Liver (tissue), 3 donors: ENCODE results near the gene CCT6A.
"Not testable (repeated sequence)": the region's sequence is repeated elsewhere in the genome, so short reads cannot be mapped to it uniquely, and the experiment has no call there.

ENCODE experiments used
- GABPA ChIP-seq, 2 donors: IDR thresholded peaks in 1 of 2; conservative IDR thresholded peaks in 1 of 2; 2 replicates each; pipeline ENCODE4 v1.6.1; 2016; ENCODE audit warnings: antibody characterized with exemption in 2 of 2, mild to moderate bottlenecking in 1 of 2, moderate library complexity in 1 of 2
- HNF4A ChIP-seq, 2 donors: conservative IDR thresholded peaks; 2 replicates each; pipeline ENCODE4 v1.6.1; 2016; ENCODE audit warnings: antibody characterized with exemption in 2 of 2, mild to moderate bottlenecking in 2 of 2
- JUND ChIP-seq, 2 donors: IDR thresholded peaks; 2 replicates each; pipeline ENCODE4 v1.6.1; 2016; ENCODE audit warnings: antibody characterized with exemption in 2 of 2
- RAD21 ChIP-seq, 2 donors: IDR thresholded peaks; 2 replicates each; pipeline ENCODE4 v1.6.1; 2016; ENCODE audit warnings: antibody characterized with exemption in 2 of 2, mild to moderate bottlenecking in 2 of 2
- RXRA ChIP-seq, 2 donors: IDR thresholded peaks; 2 replicates each; pipeline ENCODE4 v1.6.1; 2017 to 2018; ENCODE audit warnings: antibody characterized with exemption in 2 of 2, mild to moderate bottlenecking in 1 of 2
- SP1 ChIP-seq: IDR thresholded peaks from 2 replicates; pipeline ENCODE4 v1.6.1; 2018; ENCODE audit warnings: antibody characterized with exemption, mild to moderate bottlenecking
- TAF1 ChIP-seq: conservative IDR thresholded peaks from 2 replicates; pipeline ENCODE4 v1.6.1; 2016; ENCODE audit warnings: antibody characterized with exemption, mild to moderate bottlenecking
- TF ChIP-seq, protein P1 (sequence below): fragments of 150-350 bp; IDR thresholded peaks from 2 replicates; pipeline ENCODE4 v1.5.1; 2017; ENCODE audit warnings: improper control_type of control experiment, low read depth, low read length; ENCODE audit not compliant: missing input control
- TF ChIP-seq, protein P2 (sequence below): IDR thresholded peaks from 2 replicates; pipeline ENCODE4 v1.6.1; 2016; ENCODE audit warnings: antibody characterized with exemption, mild to moderate bottlenecking
- TF ChIP-seq, protein P3 (sequence below): IDR thresholded peaks from 2 replicates; pipeline ENCODE4 v1.6.1; 2016; ENCODE audit warnings: antibody characterized with exemption
- donor health status: healthy.
- donor health status: healthy.

DNA sequence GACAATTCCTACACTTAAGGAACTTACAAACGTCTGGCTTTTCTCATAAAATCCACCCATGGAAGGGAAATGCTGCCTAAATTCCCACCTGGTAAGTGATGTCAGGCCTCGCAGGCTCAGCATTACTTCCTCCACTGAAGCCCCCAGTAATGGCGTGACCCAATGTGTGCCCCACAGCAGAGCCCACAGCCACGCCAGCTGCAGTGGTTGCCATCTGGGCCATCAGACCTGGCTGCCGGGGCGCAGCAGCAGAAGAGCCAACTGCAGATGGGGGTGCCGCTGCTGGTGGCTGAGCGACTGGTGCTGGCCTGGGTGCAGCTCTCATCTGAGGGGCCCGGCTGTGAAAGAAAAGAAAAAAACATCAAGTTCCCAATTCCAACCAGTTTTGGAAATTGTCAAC lies 52.6 kb downstream of the CCT6A start:
- TF ChIP-seq, protein P1, sequence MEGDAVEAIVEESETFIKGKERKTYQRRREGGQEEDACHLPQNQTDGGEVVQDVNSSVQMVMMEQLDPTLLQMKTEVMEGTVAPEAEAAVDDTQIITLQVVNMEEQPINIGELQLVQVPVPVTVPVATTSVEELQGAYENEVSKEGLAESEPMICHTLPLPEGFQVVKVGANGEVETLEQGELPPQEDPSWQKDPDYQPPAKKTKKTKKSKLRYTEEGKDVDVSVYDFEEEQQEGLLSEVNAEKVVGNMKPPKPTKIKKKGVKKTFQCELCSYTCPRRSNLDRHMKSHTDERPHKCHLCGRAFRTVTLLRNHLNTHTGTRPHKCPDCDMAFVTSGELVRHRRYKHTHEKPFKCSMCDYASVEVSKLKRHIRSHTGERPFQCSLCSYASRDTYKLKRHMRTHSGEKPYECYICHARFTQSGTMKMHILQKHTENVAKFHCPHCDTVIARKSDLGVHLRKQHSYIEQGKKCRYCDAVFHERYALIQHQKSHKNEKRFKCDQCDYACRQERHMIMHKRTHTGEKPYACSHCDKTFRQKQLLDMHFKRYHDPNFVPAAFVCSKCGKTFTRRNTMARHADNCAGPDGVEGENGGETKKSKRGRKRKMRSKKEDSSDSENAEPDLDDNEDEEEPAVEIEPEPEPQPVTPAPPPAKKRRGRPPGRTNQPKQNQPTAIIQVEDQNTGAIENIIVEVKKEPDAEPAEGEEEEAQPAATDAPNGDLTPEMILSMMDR = not testable (repeated sequence)
- TF ChIP-seq, protein P2, sequence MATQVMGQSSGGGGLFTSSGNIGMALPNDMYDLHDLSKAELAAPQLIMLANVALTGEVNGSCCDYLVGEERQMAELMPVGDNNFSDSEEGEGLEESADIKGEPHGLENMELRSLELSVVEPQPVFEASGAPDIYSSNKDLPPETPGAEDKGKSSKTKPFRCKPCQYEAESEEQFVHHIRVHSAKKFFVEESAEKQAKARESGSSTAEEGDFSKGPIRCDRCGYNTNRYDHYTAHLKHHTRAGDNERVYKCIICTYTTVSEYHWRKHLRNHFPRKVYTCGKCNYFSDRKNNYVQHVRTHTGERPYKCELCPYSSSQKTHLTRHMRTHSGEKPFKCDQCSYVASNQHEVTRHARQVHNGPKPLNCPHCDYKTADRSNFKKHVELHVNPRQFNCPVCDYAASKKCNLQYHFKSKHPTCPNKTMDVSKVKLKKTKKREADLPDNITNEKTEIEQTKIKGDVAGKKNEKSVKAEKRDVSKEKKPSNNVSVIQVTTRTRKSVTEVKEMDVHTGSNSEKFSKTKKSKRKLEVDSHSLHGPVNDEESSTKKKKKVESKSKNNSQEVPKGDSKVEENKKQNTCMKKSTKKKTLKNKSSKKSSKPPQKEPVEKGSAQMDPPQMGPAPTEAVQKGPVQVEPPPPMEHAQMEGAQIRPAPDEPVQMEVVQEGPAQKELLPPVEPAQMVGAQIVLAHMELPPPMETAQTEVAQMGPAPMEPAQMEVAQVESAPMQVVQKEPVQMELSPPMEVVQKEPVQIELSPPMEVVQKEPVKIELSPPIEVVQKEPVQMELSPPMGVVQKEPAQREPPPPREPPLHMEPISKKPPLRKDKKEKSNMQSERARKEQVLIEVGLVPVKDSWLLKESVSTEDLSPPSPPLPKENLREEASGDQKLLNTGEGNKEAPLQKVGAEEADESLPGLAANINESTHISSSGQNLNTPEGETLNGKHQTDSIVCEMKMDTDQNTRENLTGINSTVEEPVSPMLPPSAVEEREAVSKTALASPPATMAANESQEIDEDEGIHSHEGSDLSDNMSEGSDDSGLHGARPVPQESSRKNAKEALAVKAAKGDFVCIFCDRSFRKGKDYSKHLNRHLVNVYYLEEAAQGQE = not testable (repeated sequence)
- not testable (repeated sequence) for TF ChIP-seq GABPA (IDR thresholded peaks at IDR 0.05 in 1 of 2, conservative IDR thresholded peaks at IDR 0.05 in 1 of 2); TAF1; SP1; RAD21 (IDR thresholded peaks at IDR 0.05); RXRA (IDR thresholded peaks at IDR 0.05); JUND (IDR thresholded peaks at IDR 0.05); HNF4A (conservative IDR thresholded peaks at IDR 0.05)
- TF ChIP-seq, protein P3, sequence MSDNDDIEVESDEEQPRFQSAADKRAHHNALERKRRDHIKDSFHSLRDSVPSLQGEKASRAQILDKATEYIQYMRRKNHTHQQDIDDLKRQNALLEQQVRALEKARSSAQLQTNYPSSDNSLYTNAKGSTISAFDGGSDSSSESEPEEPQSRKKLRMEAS = not testable (repeated sequence)
